HG03520 (cell line): ENCODE data around the gene ACAA1.

Experiments
- ATAC-seq: cut with Tn5 transposase; IDR thresholded peaks from one replicate; pipeline ENCODE4 v1.9.1; 2021; ENCODE audit warnings: mild to moderate bottlenecking, moderate library complexity; ENCODE audit not compliant: unreplicated experiment

Gene ACAA1

GRCh38 chr3:38154625-38155255 lies 17.8 kb upstream of the ACAA1 start:
- no peak for ATAC-seq

- ATAC-seq, result no peak
Measured at GRCh38 chr3:38154033-38154494, 17.1 kb upstream of the ACAA1 start.

GRCh38 chr3:38153221-38153620 lies 16.3 kb upstream of the ACAA1 start:
- no peak for ATAC-seq

GRCh38 chr3:38152609-38153008 lies 15.7 kb upstream of the ACAA1 start:
- no peak for ATAC-seq

- ATAC-seq, result no peak
Measured at GRCh38 chr3:38151667-38152265, 14.8 kb upstream of the ACAA1 start.

- no peak for ATAC-seq
Measured at GRCh38 chr3:38150780-38151528, 14.0 kb upstream of the ACAA1 start.

- ATAC-seq, result no peak
Measured at GRCh38 chr3:38149708-38150107, 12.8 kb upstream of the ACAA1 start.

GRCh38 chr3:38148311-38148882 lies 11.5 kb upstream of the ACAA1 start:
- ATAC-seq, result no peak

GRCh38 chr3:38147421-38147820 lies 10.5 kb upstream of the ACAA1 start:
- no peak for ATAC-seq

- ATAC-seq, result no peak
Measured at GRCh38 chr3:38146504-38146903, 9.6 kb upstream of the ACAA1 start.

- no peak for ATAC-seq
Measured at GRCh38 chr3:38143511-38143910, 6.6 kb upstream of the ACAA1 start.

- ATAC-seq, result no peak
Measured at GRCh38 chr3:38142959-38143358, 6.0 kb upstream of the ACAA1 start.

- ATAC-seq, result no peak
Measured at GRCh38 chr3:38141952-38142273, 5.0 kb upstream of the ACAA1 start.

- no peak for ATAC-seq
Measured at GRCh38 chr3:38141173-38141951, 4.4 kb upstream of the ACAA1 start.

- no peak for ATAC-seq
Measured at GRCh38 chr3:38140326-38141172, 3.6 kb upstream of the ACAA1 start.

GRCh38 chr3:38139652-38140051 lies 2.7 kb upstream of the ACAA1 start:
- ATAC-seq, result no peak

- ATAC-seq, result no peak
Measured at GRCh38 chr3:38139191-38139590, 2.3 kb upstream of the ACAA1 start.

GRCh38 chr3:38138349-38139190 lies 1.6 kb upstream of the ACAA1 start, which contains the start of gene MYD88:
Gene MYD88 (plus strand): TSS chr3:38138661. CDS start chr3:38138701, 40 bp downstream.
- ATAC-seq, result peak; percentile 33
